ENCODE results near the gene SPATC1L.

SPATC1L gene

GRCh38 chr21:46130831-46131587 is 53.2 kb downstream of the SPATC1L start:
- DNase-seq (ENCODE audit: low read depth): no peak

GRCh38 chr21:46129846-46130651 is 54.2 kb downstream of the SPATC1L start:
- no peak for DNase-seq (ENCODE audit: low read depth)

- DNase-seq (ENCODE audit: low read depth): no peak
These were observed 55.2 kb downstream of the SPATC1L start for GRCh38 chr21:46128933-46129571.

GRCh38 chr21:46128106-46128932 is 55.9 kb downstream of the SPATC1L start:
- DNase-seq (ENCODE audit: low read depth): no peak

- DNase-seq (ENCODE audit: low read depth): no peak
These were observed 56.8 kb downstream of the SPATC1L start for GRCh38 chr21:46127239-46128105.

GRCh38 chr21:46126309-46127238 is 57.7 kb downstream of the SPATC1L start:
- DNase-seq (ENCODE audit: low read depth): no peak

- DNase-seq (ENCODE audit: low read depth): no peak
These were observed 58.4 kb downstream of the SPATC1L start for GRCh38 chr21:46125846-46126301.

GRCh38 chr21:46124926-46125845 is 59.1 kb downstream of the SPATC1L start:
- no peak for DNase-seq (ENCODE audit: low read depth)

- DNase-seq (ENCODE audit: low read depth): no peak
These were observed 60.0 kb downstream of the SPATC1L start for GRCh38 chr21:46124083-46124925.

GRCh38 chr21:46122758-46123683 is 61.2 kb downstream of the SPATC1L start:
- no peak for DNase-seq (ENCODE audit: low read depth)

- DNase-seq (ENCODE audit: low read depth): no peak
These were observed 62.0 kb downstream of the SPATC1L start for GRCh38 chr21:46122237-46122671.

GRCh38 chr21:46121286-46122221 is 62.7 kb downstream of the SPATC1L start:
- DNase-seq (ENCODE audit: low read depth): no peak

GRCh38 chr21:46120301-46121285 is 63.7 kb downstream of the SPATC1L start:
- DNase-seq (ENCODE audit: low read depth): no peak

- DNase-seq (ENCODE audit: low read depth): no peak
These were observed 64.5 kb downstream of the SPATC1L start for GRCh38 chr21:46119637-46120271.

All from activated gamma-delta T cell treated with anti-CD3 and anti-CD28 coated beads, Interleukin-2, amount 50 U/mL, for 16 hours (primary cell).